ENCODE measurements around the gene TBC1D2B. TPM values are rescaled to one million over a fixed set of nuclear protein-coding genes. Genes with fewer than 3 reads are reported as not detected.
"Not testable (repeated sequence)": the region's sequence is repeated elsewhere in the genome, so short reads cannot be mapped to it uniquely, and the experiment has no call there.

The TBC1D2B gene
- total RNA-seq, 1 experiment from 2014 or later = 18.7 TPM

- no peak for DNase-seq (ENCODE audit: low read depth)
Observed at GRCh38 chr15:78003539-78004008, 73.9 kb downstream of the TBC1D2B start.

- DNase-seq (ENCODE audit: low read depth) = no peak
Observed at GRCh38 chr15:78002996-78003395, 74.5 kb downstream of the TBC1D2B start.

- no peak for DNase-seq (ENCODE audit: low read depth)
Observed at GRCh38 chr15:78001656-78002055, 75.9 kb downstream of the TBC1D2B start.

GRCh38 chr15:78000927-78001249 is 76.6 kb downstream of the TBC1D2B start:
- DNase-seq (ENCODE audit: low read depth) = no peak

- DNase-seq (ENCODE audit: low read depth) = peak; percentile 22
Observed at GRCh38 chr15:78000091-78000926, 77.2 kb downstream of the TBC1D2B start.

- DNase-seq (ENCODE audit: low read depth) = no peak
Observed at GRCh38 chr15:77999486-77999885, 78.0 kb downstream of the TBC1D2B start.

GRCh38 chr15:77998592-77998991 is 78.9 kb downstream of the TBC1D2B start:
- DNase-seq (ENCODE audit: low read depth) = no peak

- not testable (repeated sequence) for DNase-seq (ENCODE audit: low read depth)
Observed at GRCh38 chr15:77997761-77998554, 79.6 kb downstream of the TBC1D2B start.

GRCh38 chr15:77997221-77997620 is 80.3 kb downstream of the TBC1D2B start:
- not testable (repeated sequence) for DNase-seq (ENCODE audit: low read depth)

- DNase-seq (ENCODE audit: low read depth) = not testable (repeated sequence)
Observed at GRCh38 chr15:77996713-77997171, 80.8 kb downstream of the TBC1D2B start.

- DNase-seq (ENCODE audit: low read depth) = not testable (repeated sequence)
Observed at GRCh38 chr15:77996226-77996625, 81.3 kb downstream of the TBC1D2B start.

GRCh38 chr15:77995537-77995918 is 82.0 kb downstream of the TBC1D2B start:
- DNase-seq (ENCODE audit: low read depth) = not testable (repeated sequence)

- peak; percentile 89 for DNase-seq (ENCODE audit: low read depth)
Observed at GRCh38 chr15:77994893-77995536, 82.5 kb downstream of the TBC1D2B start.

- DNase-seq (ENCODE audit: low read depth) = peak; percentile 98
Observed at GRCh38 chr15:77993970-77994693, 83.4 kb downstream of the TBC1D2B start.

GRCh38 chr15:77993374-77993911 is 84.1 kb downstream of the TBC1D2B start:
- DNase-seq (ENCODE audit: low read depth) = no peak

- DNase-seq (ENCODE audit: low read depth) = no peak
Observed at GRCh38 chr15:77992356-77993222, 84.9 kb downstream of the TBC1D2B start.

- DNase-seq (ENCODE audit: low read depth) = peak; percentile 55
Observed at GRCh38 chr15:77991658-77992201, 85.8 kb downstream of the TBC1D2B start.

GRCh38 chr15:77991029-77991406 is 86.5 kb downstream of the TBC1D2B start:
- no peak for DNase-seq (ENCODE audit: low read depth)

- DNase-seq (ENCODE audit: low read depth) = no peak
Observed at GRCh38 chr15:77989296-77990143, 88.0 kb downstream of the TBC1D2B start.

All from M059J (cell line).